HG03521 (cell line): ENCODE measurements around the gene IYD.
"Not testable (repeated sequence)": the region's sequence is repeated elsewhere in the genome, so short reads cannot be mapped to it uniquely, and the experiment has no call there.

Source experiments
- ATAC-seq: cut with Tn5 transposase; IDR thresholded peaks from one replicate; pipeline ENCODE4 v1.9.1; 2021; ENCODE audit warnings: mild to moderate bottlenecking, moderate library complexity; ENCODE audit not compliant: unreplicated experiment

Gene IYD

GRCh38 chr6:150427037-150427602 is 58.3 kb downstream of the IYD start:
- ATAC-seq, result no peak

DNA sequence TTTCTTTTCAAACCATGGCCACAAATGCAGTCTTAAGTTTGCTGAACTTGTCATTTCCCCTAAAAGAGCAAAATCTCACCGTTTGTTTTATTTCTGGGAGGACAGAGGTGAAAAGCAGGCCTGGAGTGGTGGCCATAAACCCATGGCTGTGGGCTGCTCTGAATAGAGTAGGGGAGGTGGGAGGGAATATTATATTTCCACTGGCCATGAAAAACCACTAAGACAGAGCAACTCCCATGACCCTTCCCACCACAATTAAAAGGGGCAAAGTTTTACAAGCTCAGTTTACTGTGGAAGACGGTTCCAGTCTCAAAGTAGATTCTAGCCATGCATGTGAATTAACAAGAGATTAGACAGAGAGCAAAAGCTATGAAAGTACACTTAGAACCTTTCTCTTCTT is 59.0 kb downstream of the IYD start:
- no peak for ATAC-seq

DNA sequence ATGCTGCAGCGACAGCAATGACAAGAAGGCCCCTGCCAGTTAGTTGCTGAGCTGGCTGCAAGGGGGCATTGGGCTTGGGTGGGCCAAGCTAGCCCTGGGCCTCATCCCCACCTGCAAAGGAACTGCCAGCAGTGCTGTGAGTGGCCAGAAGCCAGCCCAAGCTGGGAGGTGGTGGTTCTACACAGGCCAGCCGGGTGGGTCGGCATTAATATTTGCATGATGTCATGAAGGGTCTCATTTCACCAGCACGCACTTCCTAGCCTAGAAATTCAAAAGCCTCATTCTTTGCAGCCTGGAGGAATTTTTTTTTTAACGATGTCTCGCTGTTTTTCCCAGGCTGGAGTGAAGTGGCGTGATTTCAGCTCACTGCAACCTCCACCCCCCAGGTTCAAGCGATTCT is 62.0 kb downstream of the IYD start:
- no peak for ATAC-seq

DNA sequence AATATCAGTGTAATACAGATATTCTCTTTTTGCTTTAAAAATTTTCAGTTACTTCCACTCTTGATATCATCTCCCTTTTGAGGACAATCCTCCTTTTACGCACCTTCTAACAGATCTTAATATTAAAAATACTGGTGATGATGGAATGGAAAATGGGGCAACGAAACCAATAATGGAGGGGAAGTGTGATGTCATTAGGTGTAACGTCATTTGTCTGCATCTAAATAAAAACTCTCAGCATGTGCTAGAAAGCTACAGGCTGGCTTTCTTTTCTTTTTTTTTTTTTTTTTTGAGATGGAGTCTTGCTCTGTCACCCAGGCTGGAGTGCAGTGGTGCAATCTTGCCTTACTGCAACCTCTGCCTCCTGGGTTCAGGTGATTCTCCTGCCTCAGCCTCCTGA is 66.5 kb downstream of the IYD start:
- no peak for ATAC-seq

GRCh38 chr6:150435832-150436231 is 67.0 kb downstream of the IYD start:
- no peak for ATAC-seq

- no peak for ATAC-seq
These were observed 70.6 kb downstream of the IYD start for GRCh38 chr6:150439373-150439772.

GRCh38 chr6:150443621-150444020 is 74.8 kb downstream of the IYD start:
- ATAC-seq, result no peak

- no peak for ATAC-seq
These were observed 75.5 kb downstream of the IYD start for GRCh38 chr6:150444308-150444707.

DNA sequence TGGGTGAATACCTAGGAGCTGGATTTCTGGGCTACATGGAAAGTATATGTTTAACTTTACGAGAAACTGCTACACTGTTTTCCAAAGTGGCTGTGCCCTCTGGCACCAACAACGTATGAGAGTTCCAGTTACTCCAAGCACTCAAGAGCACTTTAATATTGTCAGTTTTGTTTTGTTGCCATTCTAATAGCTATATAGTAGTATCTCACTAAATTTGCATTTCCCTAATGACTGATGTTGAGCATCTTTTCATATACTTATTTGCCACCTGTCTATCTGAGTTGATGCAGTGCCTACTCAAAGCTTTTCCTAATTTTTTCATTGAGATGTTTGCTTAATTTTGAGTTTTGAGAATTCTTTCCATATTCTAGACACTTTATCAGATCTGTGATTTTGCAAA is 76.7 kb downstream of the IYD start:
- ATAC-seq, result no peak

GRCh38 chr6:150448221-150448620 is 79.4 kb downstream of the IYD start:
- no peak for ATAC-seq

DNA sequence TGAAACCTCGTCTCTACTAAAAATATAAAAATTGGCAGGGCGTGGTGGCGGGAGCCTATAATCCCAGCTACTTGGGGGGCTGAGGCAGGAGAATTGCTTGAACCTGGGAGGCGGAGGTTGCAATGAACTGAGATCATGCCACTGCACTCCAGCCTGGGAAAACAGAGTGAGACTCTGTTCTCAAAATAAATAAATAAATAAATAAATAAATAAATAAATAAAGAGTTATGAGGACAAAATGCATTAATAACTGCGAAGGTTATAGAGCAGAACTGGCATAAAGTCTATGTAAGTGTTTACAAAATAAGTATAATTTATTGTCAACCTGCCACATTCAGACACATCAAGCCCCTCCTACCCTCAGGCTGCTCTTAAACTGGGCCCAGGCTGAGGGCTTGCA is 80.2 kb downstream of the IYD start:
- ATAC-seq, result not testable (repeated sequence)

DNA sequence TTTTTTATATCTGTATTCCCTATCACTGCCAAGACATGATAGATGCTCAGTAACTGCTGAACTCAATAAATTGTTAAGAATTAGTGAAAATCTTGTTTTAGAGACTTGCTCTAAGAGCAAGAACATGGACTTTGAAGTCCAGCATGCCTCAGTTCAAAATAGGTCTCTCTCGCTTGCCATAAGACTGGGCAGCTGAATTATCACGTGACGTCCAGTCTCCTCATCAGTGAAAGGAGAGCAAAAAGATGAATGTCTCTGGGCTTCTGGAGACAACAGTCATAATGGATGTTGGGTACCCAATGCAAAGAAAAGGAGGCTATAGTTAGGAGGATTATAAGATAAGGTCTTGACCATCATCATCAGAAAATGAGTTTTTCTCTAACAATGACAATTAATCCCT is 82.1 kb downstream of the IYD start:
- no peak for ATAC-seq

DNA sequence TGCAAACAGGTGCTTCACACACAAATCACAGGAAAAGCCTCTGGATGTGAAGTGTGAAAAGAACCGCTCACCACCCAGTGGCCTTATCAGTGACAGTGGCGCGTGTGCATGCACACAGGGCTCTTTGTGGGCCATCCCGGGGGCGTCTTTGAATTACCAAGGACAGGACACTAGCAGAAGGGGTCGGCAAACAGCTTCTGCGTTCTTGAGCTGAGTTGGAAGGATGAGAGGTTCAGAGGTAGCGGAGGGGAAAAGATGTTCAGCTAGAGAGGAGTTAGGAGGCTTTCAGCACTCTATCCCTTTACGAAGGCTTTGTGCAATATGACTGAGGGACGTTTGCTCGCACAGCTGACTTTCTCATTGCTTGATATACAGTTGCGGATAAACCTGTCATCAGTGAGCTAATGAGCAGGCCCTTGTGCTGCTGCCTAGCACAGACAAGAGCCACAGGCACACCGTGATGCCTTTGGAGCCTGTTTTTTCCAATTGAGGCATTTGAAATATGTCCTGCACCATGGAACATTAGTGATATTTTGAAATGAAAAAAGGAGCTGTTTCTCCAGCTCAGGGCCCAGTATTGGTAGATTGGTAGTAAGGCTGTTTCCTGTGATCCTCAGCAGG is 83.1 kb downstream of the IYD start:
- no peak for ATAC-seq

DNA sequence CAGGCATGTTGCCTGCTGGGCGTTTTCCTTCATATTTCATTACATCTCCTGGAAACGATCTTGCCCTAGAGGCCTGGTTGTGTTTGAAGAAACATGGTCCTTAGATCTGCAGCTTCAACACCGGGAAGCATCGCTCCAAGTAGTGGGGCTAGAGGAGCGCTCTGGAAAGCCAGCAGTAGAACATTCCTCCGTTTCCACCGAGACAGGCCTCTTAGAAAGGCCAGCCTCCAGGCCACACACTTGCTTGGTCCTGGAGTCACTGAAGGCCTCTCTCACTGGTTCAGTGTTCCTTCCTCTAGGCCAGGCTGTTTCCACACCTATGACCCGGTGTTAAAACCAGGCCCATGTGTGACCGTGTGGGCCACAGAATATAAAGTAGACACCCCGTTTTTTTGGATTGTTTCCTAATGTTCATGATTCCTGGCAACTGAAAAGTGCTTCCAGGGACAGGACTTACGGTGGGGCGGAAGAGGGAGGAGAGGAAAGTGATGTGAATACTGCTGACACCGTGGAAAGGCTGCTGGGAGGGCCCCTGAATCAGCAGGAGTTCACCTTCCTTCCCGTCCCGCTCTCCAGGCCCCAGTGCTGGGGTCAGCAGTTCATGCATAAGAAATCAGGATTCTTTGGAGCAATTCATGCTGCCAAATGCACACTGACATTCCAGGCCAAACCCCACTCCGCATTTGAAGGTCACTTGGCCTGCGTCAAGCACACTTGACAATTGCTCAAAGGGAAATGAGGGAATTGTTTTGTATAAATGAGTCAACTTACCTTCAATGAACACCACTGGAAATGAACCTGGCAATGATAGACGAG is 83.8 kb downstream of the IYD start:
- ATAC-seq, result no peak

DNA sequence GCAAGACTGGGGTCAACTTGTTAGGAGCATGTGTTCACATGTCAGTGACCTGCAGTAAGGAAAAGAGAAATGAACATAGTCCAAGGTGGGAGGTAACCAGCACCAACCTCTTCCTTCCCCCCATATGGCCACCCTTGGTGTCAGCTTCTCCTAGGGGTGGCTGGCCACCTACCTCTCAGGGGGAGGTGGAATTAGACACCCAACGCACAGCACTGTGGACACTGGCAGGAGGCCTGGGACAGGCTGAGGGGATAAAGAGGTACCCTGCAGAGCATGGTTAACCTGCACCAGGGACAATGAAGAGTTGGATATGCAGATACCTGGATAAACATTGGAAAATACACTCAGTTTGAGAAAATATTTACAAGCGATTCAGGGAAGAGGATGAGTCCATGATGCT is 84.5 kb downstream of the IYD start:
- ATAC-seq, result no peak
